ENCODE measurements around the gene ADAP1. TPM values are rescaled to one million over a fixed set of nuclear protein-coding genes. Genes with fewer than 3 reads are reported as not detected.
A peak's percentile ranks its signal among the peaks of the same experiment; 100 is the strongest.

The ADAP1 gene
- total and polyA plus RNA-seq, 2 of the 13 experiments (the other 11 are each of a cell fraction or from before 2014, with no cell fraction given): 10.5 to 24.6 TPM

GRCh38 chr7:963236-964078, 9.0 kb upstream of the ADAP1 start (continued):
- TF ChIP-seq, protein P1, sequence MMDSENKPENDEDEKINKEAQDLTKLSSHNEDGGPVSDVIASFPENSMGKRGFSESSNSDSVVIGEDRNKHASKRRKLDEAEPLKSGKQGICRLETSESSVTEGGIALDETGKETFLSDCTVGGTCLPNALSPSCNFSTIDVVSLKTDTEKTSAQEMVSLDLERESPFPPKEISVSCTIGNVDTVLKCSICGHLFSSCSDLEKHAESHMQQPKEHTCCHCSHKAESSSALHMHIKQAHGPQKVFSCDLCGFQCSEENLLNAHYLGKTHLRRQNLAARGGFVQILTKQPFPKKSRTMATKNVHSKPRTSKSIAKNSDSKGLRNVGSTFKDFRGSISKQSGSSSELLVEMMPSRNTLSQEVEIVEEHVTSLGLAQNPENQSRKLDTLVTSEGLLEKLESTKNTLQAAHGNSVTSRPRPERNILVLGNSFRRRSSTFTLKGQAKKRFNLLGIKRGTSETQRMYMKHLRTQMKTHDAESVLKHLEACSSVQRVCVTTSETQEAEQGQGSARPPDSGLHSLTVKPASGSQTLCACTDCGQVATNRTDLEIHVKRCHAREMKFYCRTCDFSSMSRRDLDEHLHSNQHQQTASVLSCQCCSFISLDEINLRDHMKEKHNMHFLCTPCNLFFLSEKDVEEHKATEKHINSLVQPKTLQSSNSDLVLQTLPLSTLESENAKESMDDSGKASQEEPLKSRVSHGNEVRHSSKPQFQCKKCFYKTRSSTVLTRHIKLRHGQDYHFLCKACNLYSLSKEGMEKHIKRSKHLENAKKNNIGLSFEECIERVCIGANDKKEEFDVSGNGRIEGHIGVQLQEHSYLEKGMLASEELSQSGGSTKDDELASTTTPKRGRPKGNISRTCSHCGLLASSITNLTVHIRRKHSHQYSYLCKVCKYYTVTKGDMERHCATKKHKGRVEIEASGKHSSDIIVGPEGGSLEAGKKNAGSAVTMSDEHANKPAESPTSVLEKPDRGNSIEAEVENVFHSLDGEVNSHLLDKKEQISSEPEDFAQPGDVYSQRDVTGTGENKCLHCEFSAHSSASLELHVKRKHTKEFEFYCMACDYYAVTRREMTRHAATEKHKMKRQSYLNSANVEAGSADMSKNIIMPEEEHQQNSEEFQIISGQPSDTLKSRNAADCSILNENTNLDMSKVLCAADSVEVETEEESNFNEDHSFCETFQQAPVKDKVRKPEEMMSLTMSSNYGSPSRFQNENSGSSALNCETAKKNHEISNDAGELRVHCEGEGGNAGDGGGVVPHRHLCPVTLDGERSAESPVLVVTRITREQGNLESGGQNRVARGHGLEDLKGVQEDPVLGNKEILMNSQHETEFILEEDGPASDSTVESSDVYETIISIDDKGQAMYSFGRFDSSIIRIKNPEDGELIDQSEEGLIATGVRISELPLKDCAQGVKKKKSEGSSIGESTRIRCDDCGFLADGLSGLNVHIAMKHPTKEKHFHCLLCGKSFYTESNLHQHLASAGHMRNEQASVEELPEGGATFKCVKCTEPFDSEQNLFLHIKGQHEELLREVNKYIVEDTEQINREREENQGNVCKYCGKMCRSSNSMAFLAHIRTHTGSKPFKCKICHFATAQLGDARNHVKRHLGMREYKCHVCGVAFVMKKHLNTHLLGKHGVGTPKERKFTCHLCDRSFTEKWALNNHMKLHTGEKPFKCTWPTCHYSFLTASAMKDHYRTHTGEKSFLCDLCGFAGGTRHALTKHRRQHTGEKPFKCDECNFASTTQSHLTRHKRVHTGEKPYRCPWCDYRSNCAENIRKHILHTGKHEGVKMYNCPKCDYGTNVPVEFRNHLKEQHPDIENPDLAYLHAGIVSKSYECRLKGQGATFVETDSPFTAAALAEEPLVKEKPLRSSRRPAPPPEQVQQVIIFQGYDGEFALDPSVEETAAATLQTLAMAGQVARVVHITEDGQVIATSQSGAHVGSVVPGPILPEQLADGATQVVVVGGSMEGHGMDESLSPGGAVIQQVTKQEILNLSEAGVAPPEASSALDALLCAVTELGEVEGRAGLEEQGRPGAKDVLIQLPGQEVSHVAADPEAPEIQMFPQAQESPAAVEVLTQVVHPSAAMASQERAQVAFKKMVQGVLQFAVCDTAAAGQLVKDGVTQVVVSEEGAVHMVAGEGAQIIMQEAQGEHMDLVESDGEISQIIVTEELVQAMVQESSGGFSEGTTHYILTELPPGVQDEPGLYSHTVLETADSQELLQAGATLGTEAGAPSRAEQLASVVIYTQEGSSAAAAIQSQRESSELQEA (CRISPR knock-in tag; IDR thresholded peaks at IDR 0.05; ENCODE audit: not compliant biosample characterization): no peak
- no peak for TF ChIP-seq ZNF382 (CRISPR knock-in tag; IDR thresholded peaks at IDR 0.05; ENCODE audit: borderline replicate concordance)
- no peak for TF ChIP-seq ZNF317 (CRISPR knock-in tag; IDR thresholded peaks at IDR 0.05)
- TF ChIP-seq PHF20 (CRISPR knock-in tag; IDR thresholded peaks at IDR 0.05): no peak
- TF ChIP-seq, protein P2, sequence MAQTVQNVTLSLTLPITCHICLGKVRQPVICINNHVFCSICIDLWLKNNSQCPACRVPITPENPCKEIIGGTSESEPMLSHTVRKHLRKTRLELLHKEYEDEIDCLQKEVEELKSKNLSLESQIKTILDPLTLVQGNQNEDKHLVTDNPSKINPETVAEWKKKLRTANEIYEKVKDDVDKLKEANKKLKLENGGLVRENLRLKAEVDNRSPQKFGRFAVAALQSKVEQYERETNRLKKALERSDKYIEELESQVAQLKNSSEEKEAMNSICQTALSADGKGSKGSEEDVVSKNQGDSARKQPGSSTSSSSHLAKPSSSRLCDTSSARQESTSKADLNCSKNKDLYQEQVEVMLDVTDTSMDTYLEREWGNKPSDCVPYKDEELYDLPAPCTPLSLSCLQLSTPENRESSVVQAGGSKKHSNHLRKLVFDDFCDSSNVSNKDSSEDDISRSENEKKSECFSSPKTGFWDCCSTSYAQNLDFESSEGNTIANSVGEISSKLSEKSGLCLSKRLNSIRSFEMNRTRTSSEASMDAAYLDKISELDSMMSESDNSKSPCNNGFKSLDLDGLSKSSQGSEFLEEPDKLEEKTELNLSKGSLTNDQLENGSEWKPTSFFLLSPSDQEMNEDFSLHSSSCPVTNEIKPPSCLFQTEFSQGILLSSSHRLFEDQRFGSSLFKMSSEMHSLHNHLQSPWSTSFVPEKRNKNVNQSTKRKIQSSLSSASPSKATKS (CRISPR knock-in tag; IDR thresholded peaks at IDR 0.05): no peak
- TF ChIP-seq ZNF737 (CRISPR knock-in tag; IDR thresholded peaks at IDR 0.05; ENCODE audit: borderline replicate concordance): no peak
- TF ChIP-seq FOXC1 (CRISPR knock-in tag; IDR thresholded peaks at IDR 0.05; ENCODE audit: borderline replicate concordance): no peak
- TF ChIP-seq E2F2 (CRISPR knock-in tag; IDR thresholded peaks at IDR 0.05; ENCODE audit: borderline replicate concordance): no peak
- TF ChIP-seq, protein P3, sequence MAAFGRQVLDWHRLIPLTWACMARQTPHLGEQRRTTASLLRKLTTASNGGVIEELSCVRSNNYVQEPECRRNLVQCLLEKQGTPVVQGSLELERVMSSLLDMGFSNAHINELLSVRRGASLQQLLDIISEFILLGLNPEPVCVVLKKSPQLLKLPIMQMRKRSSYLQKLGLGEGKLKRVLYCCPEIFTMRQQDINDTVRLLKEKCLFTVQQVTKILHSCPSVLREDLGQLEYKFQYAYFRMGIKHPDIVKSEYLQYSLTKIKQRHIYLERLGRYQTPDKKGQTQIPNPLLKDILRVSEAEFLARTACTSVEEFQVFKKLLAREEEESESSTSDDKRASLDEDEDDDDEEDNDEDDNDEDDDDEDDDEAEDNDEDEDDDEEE (CRISPR knock-in tag; IDR thresholded peaks at IDR 0.05): no peak
- no peak for TF ChIP-seq PRPF4 (IDR thresholded peaks at IDR 0.05; ENCODE audit: low read depth, low read length, poor library complexity, severe bottlenecking)
- TF ChIP-seq FOXK1 (CRISPR knock-in tag; IDR thresholded peaks at IDR 0.05; ENCODE audit: borderline replicate concordance, low read depth): no peak
- peak; percentile 51 for TF ChIP-seq SALL1 (CRISPR knock-in tag; IDR thresholded peaks at IDR 0.05)
- no peak for TF ChIP-seq REXO4 (CRISPR knock-in tag; IDR thresholded peaks at IDR 0.05; ENCODE audit: borderline replicate concordance)
